Endothelial cell of umbilical vein (primary cell): Measurements from ENCODE around the gene MTM1. TPM values are rescaled to one million over a fixed set of nuclear protein-coding genes. Genes with fewer than 3 reads are reported as not detected.

Experiments
- BruUV-seq: library from RNA; stranded (reverse); fragments of 400-500 nt; replicated peaks from 2 replicates; lab custom pipeline; 2021; lab: Mats Ljungman, UMichigan
- CTCF ChIA-PET: fragments of 300-600, 350-600 bp; sonication (Branson Sonifier 250); formaldehyde crosslinking; loops from one replicate; lab custom pipeline; 2021; ENCODE audit warnings: antibody characterized with exemption, inconsistent platforms; lab: Charles Lee
- POLR2A ChIA-PET: fragments of 300-600, 350-600 bp; sonication (Branson Sonifier 250); formaldehyde crosslinking; loops from one replicate; lab custom pipeline; 2021; ENCODE audit warnings: antibody characterized with exemption, inconsistent platforms; lab: Charles Lee
- DNase-seq: peaks from one replicate; pipeline ENCODE4 v3.0.0-alpha.2; 2011; ENCODE audit warnings: low read depth, low spot score
- FAIRE-seq: peaks from 2 replicates; lab custom pipeline; 2011; peaks lifted over from hg19 to GRCh38; lab: Jason Lieb, UNC
- H2AFZ ChIP-seq: 2 replicates; pipeline ENCODE4 v1.6.0; 2012; ENCODE audit warnings: low read depth, low read length, control low read depth, inconsistent platforms
- H3K27ac ChIP-seq: 2 replicates; pipeline ENCODE4 v1.5.1; 2011; ENCODE audit warnings: low read depth, mild to moderate bottlenecking, control low read depth, low read length, moderate library complexity; ENCODE audit not compliant: insufficient read depth
- H3K27me3 ChIP-seq, 2 experiments: 2 replicates each; pipeline versions ENCODE4 v1.6.0 to v1.6.1; 2011; ENCODE audit warnings: low read length in 2 of 2, mixed read lengths in 1 of 2; ENCODE audit not compliant: control insufficient read depth in 2 of 2, insufficient read depth in 2 of 2
- H3K36me3 ChIP-seq, 2 experiments: 2 replicates in 1 of 2; 3 replicates in 1 of 2; pipeline ENCODE4 v1.5.1; 2011; ENCODE audit warnings: low read length in 2 of 2, mild to moderate bottlenecking in 1 of 2, moderate library complexity in 1 of 2; ENCODE audit not compliant: control insufficient read depth in 2 of 2, insufficient read depth in 2 of 2; ENCODE audit errors: extremely low read depth in 1 of 2
- H3K4me1 ChIP-seq: 3 replicates; pipeline ENCODE4 v1.5.1; 2011; ENCODE audit warnings: mild to moderate bottlenecking, low read length; ENCODE audit not compliant: control insufficient read depth, insufficient read depth; ENCODE audit errors: extremely low read depth
- H3K4me2 ChIP-seq: 2 replicates; pipeline ENCODE4 v1.6.1; 2011; ENCODE audit warnings: low read length, control low read depth, mixed read lengths; ENCODE audit not compliant: insufficient read depth
- H3K4me3 ChIP-seq, 3 experiments: fragments of 200-600 bp in 1 of 3; sonication (generic), shearing (Covaris generic) in 1 of 3; replicated peaks in 1 of 3; 2 replicates each; pipeline ENCODE4 v1.5.1; 2011 to 2016; ENCODE audit warnings: control low read depth in 3 of 3, low read length in 3 of 3, mild to moderate bottlenecking in 2 of 3, inconsistent platforms in 1 of 3, low read depth in 1 of 3, moderate library complexity in 1 of 3; ENCODE audit not compliant: insufficient read depth in 1 of 3
- H3K79me2 ChIP-seq: 2 replicates; pipeline ENCODE4 v1.6.0; 2012; ENCODE audit warnings: low read length, inconsistent platforms; ENCODE audit not compliant: control insufficient read depth, insufficient read depth
- H3K9ac ChIP-seq: replicated peaks from 2 replicates; pipeline ENCODE3; 2011; ENCODE audit warnings: low read length, control low read depth; ENCODE audit not compliant: insufficient read depth; ENCODE audit errors: extremely low read depth
- H3K9me1 ChIP-seq: replicated peaks from 3 replicates; pipeline ENCODE4 v1.6.0; 2011; ENCODE audit warnings: mild to moderate bottlenecking, low read length; ENCODE audit not compliant: control insufficient read depth, insufficient read depth; ENCODE audit errors: extremely low read depth
- H3K9me3 ChIP-seq: replicated peaks from 2 replicates; pipeline ENCODE4 v1.5.1; 2012; ENCODE audit warnings: low read length, inconsistent platforms; ENCODE audit not compliant: control insufficient read depth, insufficient read depth
- H4K20me1 ChIP-seq: replicated peaks from 2 replicates; pipeline ENCODE3; 2011; ENCODE audit warnings: mild to moderate bottlenecking, low read length; ENCODE audit not compliant: control insufficient read depth, insufficient read depth; ENCODE audit errors: extremely low read depth
- EZH2 ChIP-seq: IDR thresholded peaks from 2 replicates; pipeline ENCODE4 v1.6.1; 2012; ENCODE audit warnings: borderline replicate concordance, low read depth, mild to moderate bottlenecking, moderate library complexity, low read length, inconsistent platforms; ENCODE audit not compliant: severe bottlenecking
- FOS ChIP-seq: IDR thresholded peaks from 2 replicates; pipeline ENCODE4 v1.6.1; 2011; ENCODE audit warnings: mild to moderate bottlenecking, low read length, moderate library complexity, borderline replicate concordance; ENCODE audit not compliant: insufficient read depth
- GATA2 ChIP-seq: IDR thresholded peaks from 2 replicates; pipeline ENCODE4 v1.7.0; 2011; ENCODE audit warnings: low read depth, mild to moderate bottlenecking, moderate library complexity, mixed read lengths, low read length; ENCODE audit not compliant: insufficient read length, insufficient read depth
- JUN ChIP-seq: IDR thresholded peaks from 2 replicates; pipeline ENCODE4 v1.6.1; 2011; ENCODE audit warnings: borderline replicate concordance, low read depth; ENCODE audit not compliant: insufficient read length, insufficient read depth
- MYC ChIP-seq: IDR thresholded peaks from one replicate; pipeline ENCODE4 v1.6.1; 2011; ENCODE audit warnings: mild to moderate bottlenecking, low read depth, low read length
- POLR2A ChIP-seq: IDR thresholded peaks from 2 replicates; pipeline ENCODE4 v1.6.1; 2012; ENCODE audit warnings: low read depth, mild to moderate bottlenecking, control low read depth, low read length
- POLR2AphosphoS5 ChIP-seq: IDR thresholded peaks from 2 replicates; pipeline ENCODE4 v1.6.1; 2012; ENCODE audit warnings: low read depth, mild to moderate bottlenecking, control low read depth, low read length, moderate library complexity; ENCODE audit not compliant: insufficient read depth
- dilution Hi-C: fragments of 300-500 bp; cut with MboI; formaldehyde crosslinking; loops from one replicate; pipeline ENCODE4 v1.15.0; 2019; ENCODE audit warnings: low sequenced_read_pairs; ENCODE audit not compliant: extremely low pct_ligation_motif_present
- intact Hi-C: fragments of 100-400 bp; cut with micrococcal nuclease; formaldehyde crosslinking; loops from one replicate; pipeline ENCODE4 v1.10.0; 2022
- polyA plus RNA-seq, 4 experiments: library from polyadenylated mRNA; depleted of rRNA in 3 of 4; stranded (reverse) in 3 of 4; unstranded in 1 of 4; fragments of >200 nt; gene quantifications; 2 replicates each; pipeline versions ENCODE4 v1.2.1 to v1.2.3, GENCODE V29; 2011 to 2012; ENCODE audit warnings: missing spikeins in 1 of 4
- total RNA-seq: library from RNA; stranded (reverse); gene quantifications from 2 replicates; pipeline ENCODE4 v1.2.3, GENCODE V29; 2021
- TF ChIP-seq, protein P1 (sequence below), 2 donors: IDR thresholded peaks; 1 replicate in 1 of 2; 2 replicates in 1 of 2; pipeline ENCODE4 v1.5.1; 2011; ENCODE audit warnings: low read length in 2 of 2, mild to moderate bottlenecking in 2 of 2, moderate library complexity in 2 of 2, control low read depth in 1 of 2, inconsistent platforms in 1 of 2, low read depth in 1 of 2; ENCODE audit not compliant: insufficient read depth in 1 of 2; ENCODE audit errors: extremely low read depth in 1 of 2
- TF ChIP-seq, protein P2 (sequence below): IDR thresholded peaks from 2 replicates; pipeline ENCODE4 v1.6.1; 2011; ENCODE audit not compliant: insufficient read depth, insufficient read length

MTM1 gene
- total and polyA plus RNA-seq, 2 donors (not counting 3 experiments of a cell fraction or from before 2014, with no cell fraction given), result 2.4 to 13.2 TPM

DNA sequence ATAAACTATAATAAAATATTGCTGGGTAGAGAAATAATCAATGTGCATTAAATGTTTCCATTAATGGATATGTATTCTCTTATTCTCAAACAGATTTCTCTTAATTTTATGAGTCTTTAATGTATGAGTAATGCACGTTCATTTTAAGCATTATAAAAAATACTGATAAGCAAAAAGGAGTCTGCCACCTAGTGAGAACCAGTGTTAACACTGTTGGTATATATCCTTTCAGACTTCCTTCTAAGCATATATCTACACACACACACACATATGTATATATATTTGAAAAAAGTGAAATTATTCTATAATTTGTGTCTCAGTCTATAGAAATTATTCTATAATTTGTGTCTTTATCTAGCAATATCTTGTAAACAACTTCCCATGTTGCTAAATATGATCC, 74.8 kb downstream of the MTM1 start:
- DNase-seq (peak; percentile 5), FAIRE-seq (no peak)
- Histone ChIP-seq H3K9me3 (no peaks in the 10 kb centered on the region), H3K4me2 (no peak overlapping the region), H3K9me1 (no peaks in the 10 kb centered on the region), H3K4me3 (no peak overlapping the region), H3K79me2 (no peaks in the 10 kb centered on the region), H3K36me3 (no peaks in the 10 kb centered on the region), H3K27me3 (no peaks in the 10 kb centered on the region), H3K9ac (no peak overlapping the region), H4K20me1 (no peaks in the 10 kb centered on the region), H3K27ac (no peak overlapping the region), H3K4me1 (peaks cover 17% of the 10 kb centered on the region), H2AFZ (no peak overlapping the region)
- CTCF ChIA-PET, result no interaction called here
- TF ChIP-seq JUN, result no peak
- TF ChIP-seq FOS, result no peak
- TF ChIP-seq MYC, result no peak
- TF ChIP-seq, protein P1, sequence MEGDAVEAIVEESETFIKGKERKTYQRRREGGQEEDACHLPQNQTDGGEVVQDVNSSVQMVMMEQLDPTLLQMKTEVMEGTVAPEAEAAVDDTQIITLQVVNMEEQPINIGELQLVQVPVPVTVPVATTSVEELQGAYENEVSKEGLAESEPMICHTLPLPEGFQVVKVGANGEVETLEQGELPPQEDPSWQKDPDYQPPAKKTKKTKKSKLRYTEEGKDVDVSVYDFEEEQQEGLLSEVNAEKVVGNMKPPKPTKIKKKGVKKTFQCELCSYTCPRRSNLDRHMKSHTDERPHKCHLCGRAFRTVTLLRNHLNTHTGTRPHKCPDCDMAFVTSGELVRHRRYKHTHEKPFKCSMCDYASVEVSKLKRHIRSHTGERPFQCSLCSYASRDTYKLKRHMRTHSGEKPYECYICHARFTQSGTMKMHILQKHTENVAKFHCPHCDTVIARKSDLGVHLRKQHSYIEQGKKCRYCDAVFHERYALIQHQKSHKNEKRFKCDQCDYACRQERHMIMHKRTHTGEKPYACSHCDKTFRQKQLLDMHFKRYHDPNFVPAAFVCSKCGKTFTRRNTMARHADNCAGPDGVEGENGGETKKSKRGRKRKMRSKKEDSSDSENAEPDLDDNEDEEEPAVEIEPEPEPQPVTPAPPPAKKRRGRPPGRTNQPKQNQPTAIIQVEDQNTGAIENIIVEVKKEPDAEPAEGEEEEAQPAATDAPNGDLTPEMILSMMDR (IDR thresholded peaks at IDR 0.05; ENCODE audit: extremely low read depth in 1 of 2, insufficient read depth in 1 of 2, low read depth in 1 of 2, low read length in 2 of 2), result no peak
- TF ChIP-seq, protein P2, sequence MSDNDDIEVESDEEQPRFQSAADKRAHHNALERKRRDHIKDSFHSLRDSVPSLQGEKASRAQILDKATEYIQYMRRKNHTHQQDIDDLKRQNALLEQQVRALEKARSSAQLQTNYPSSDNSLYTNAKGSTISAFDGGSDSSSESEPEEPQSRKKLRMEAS, result no peak
- TF ChIP-seq GATA2, result no peak
- TF ChIP-seq POLR2A, result no peak
- TF ChIP-seq POLR2AphosphoS5, result no peak
- no peak for TF ChIP-seq EZH2
- dilution Hi-C loops (no loop called here), intact Hi-C loops (loop anchor here (2.0 kb wide), 1 partner anchor 44 kb away; no protein-coding TSS in a partner anchor)
- BruUV-seq, result no TSS peak
- POLR2A ChIA-PET, result no interaction called here
